IgD-negative memory B cell (primary cell): ENCODE results near the gene MT1B. TPM values are rescaled to one million over a fixed set of nuclear protein-coding genes. Genes with fewer than 3 reads are reported as not detected.
"Not testable (repeated sequence)": the region's sequence is repeated elsewhere in the genome, so short reads cannot be mapped to it uniquely, and the experiment has no call there.

Experiments used
- H3K27ac Mint-ChIP-seq, 3 donors: one replicate each; pipeline ENCODE4 v1.8.0; 2020 to 2022; ENCODE audit warnings: mild to moderate bottlenecking in 3 of 3, mixed read lengths in 3 of 3, moderate library complexity in 1 of 3
- H3K27me3 Mint-ChIP-seq: one replicate; pipeline ENCODE4 v1.8.0; 2021; ENCODE audit warnings: mixed read lengths
- H3K36me3 Mint-ChIP-seq: one replicate; pipeline ENCODE4 v1.8.0; 2020; ENCODE audit warnings: mild to moderate bottlenecking, mixed read lengths
- H3K4me1 Mint-ChIP-seq, 3 donors: one replicate each; pipeline ENCODE4 v1.8.0; 2020 to 2022; ENCODE audit warnings: mixed read lengths in 3 of 3, mild to moderate bottlenecking in 1 of 3
- H3K4me3 Mint-ChIP-seq, 4 donors: one replicate each; pipeline ENCODE4 v1.8.0; 2020 to 2022; ENCODE audit warnings: mild to moderate bottlenecking in 4 of 4, mixed read lengths in 4 of 4, moderate library complexity in 3 of 4
- H3K9me3 Mint-ChIP-seq, 3 donors: one replicate each; pipeline ENCODE4 v1.8.0; 2020 to 2021; ENCODE audit warnings: mixed read lengths in 3 of 3, mild to moderate bottlenecking in 1 of 3
- polyA plus RNA-seq: library from polyadenylated mRNA; unstranded; fragments of 300-500 nt; fragmentation: Illumina TruSeq; gene quantifications from one replicate; pipeline ENCODE4 v1.2.3, GENCODE V29; 2021

The MT1B gene
- polyA plus RNA-seq, 1 donor from 2014 or later: not detected

DNA sequence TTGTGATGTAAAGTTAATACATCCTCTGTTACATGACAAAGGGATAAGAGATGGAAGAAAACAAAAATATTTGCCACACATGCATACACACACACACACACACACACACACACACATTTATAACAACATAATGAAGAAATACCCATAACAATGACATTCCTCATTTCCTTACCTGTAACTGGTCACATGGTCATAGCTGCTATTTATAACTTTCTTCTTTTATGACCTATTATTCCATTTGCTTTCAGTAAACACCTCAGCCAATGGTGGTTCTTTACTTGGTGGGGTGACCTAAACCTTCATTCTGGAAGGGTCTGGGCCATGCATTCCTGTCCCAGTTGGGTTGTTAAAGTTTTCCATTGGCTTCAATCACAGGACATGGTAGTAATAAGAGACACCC, 38.0 kb upstream of the MT1B start:
- Mint-ChIP-seq H3K9me3 (no peaks in the 10 kb centered on the region), H3K27ac (no peak overlapping the region), H3K27me3 (peaks cover 18% of the 10 kb centered on the region), H3K36me3 (no peaks in the 10 kb centered on the region), H3K4me3 (no peak overlapping the region), H3K4me1 (peaks cover 15 to 29% (median 19%) of the 10 kb centered on the region in 3 donors)

DNA sequence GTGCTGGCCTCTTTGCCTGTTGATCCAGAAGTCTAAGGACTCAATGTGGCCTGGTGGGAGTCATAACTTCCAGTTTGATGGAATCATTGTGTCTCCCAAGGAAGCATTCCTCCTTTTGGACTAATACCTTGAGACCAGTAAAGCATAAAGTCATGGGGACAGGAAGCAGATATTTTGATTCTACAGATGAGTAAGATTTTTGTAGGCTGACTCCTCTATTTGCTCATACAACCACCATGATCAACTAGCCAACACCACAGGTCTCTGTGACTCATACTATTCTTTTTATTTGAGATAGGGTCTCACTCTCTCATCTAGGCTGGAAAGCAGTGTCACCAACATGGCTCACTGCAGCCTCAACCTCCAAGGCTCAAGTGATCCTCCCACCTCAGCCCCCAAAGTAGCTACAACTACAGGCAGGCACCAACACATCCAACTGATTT, 37.1 kb upstream of the MT1B start:
- peaks cover 22% of the 10 kb centered on the region for H3K27me3 Mint-ChIP-seq
- no peak overlapping the region for H3K4me3 Mint-ChIP-seq
- H3K4me1 Mint-ChIP-seq: peaks cover 10 to 21% (median 14%) of the 10 kb centered on the region in 3 donors
- H3K9me3 Mint-ChIP-seq: no peaks in the 10 kb centered on the region
- no peak overlapping the region for H3K27ac Mint-ChIP-seq
- H3K36me3 Mint-ChIP-seq: no peaks in the 10 kb centered on the region

- H3K9me3 Mint-ChIP-seq: no peaks in the 10 kb centered on the region
- H3K4me3 Mint-ChIP-seq: no peak overlapping the region
- H3K36me3 Mint-ChIP-seq: peaks cover 1% of the 10 kb centered on the region
- peaks cover 6 to 17% (median 9%) of the 10 kb centered on the region in 3 donors for H3K4me1 Mint-ChIP-seq
- no peak overlapping the region for H3K27ac Mint-ChIP-seq
- H3K27me3 Mint-ChIP-seq: peaks cover 23% of the 10 kb centered on the region
Measured at GRCh38 chr16:56615353-56615752, 36.3 kb upstream of the MT1B start.

DNA sequence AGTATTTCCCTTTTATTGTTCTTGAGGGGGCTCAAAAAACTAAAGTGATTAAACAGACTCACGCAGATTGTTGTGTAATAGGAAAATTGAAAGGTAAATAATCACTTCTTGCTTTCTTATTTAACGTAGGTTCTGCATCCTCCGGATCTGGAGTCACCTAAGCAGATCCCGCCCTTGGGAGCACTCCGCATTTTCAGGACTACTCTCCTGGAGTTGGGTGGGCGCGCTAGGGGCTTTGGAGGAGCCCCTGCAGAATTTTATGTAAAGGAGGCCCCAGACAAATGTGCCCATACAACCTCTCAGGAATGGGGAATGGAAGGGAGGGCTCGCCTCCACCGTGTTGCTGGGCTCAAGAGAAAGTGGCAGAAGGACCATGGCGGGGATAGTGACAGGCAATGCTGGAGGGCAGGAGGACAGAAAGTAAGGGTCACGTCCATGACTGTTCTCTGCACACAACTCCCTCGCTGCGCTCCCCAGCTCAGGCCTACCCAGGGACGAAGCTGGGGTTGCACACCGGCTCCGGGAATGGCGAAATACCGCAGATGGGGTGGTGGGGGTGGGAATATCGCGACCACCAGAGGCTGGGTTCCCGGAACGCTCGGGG, 35.0 kb upstream of the MT1B start:
- H3K9me3 Mint-ChIP-seq: no peaks in the 10 kb centered on the region
- H3K4me1 Mint-ChIP-seq: peaks cover 0 to 7% (median under 1%) of the 10 kb centered on the region in 3 donors
- H3K27me3 Mint-ChIP-seq: peaks cover 25% of the 10 kb centered on the region
- H3K36me3 Mint-ChIP-seq: peaks cover 2% of the 10 kb centered on the region
- H3K4me3 Mint-ChIP-seq: peak overlapping the region in 2 of 4 donors; percentile 41 to 83
- H3K27ac Mint-ChIP-seq: no peak overlapping the region

DNA sequence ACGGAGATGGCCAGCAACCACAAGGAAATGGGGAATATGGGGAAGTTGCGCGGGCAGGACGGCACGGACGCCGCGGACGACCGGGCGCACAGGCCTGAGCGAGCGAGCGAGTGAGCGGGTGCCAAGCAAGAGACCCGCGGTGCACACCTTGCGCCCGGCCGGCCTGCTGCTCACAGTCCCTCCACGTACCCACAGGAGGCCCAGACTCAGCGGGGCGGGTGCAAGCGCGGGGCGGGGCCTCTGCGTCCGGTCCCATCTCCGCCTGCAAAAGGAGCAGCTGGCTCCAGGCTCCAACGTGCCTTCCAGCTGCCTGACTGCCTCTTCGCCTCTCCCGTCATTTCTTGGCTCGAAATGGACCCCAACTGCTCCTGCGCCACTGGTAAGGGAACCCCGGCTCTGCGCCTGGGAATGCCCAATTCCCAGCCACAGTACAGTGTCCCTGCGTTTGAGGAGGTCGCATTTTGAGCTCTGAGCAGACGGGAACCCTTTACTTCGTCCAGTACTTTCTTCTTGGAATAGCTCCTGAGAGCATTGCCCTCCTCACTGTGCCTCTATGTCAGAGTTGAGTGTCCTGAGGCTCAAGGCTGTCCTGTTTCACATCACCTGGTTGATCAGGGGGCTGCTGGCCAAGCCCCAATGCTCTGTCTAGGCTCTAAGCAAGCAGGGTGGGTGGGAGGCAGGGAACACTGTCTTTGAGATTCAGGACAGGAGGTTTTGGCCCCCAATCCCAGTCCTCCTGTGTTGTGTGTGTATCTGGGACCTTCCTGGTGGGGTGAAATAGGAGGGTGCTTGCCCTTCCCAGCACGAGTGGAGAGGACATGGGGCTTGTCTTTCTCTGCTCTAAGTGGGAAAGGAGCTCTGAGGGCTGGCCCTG, 34.2 kb upstream of the MT1B start:
- Mint-ChIP-seq H3K9me3 (no peaks in the 10 kb centered on the region), H3K27ac (no peak overlapping the region), H3K4me1 (peaks cover 0 to 7% (median 2%) of the 10 kb centered on the region in 3 donors), H3K4me3 (peak overlapping the region in 3 of 4 donors; percentile 41 to 83 (median 74)), H3K36me3 (peaks cover 3% of the 10 kb centered on the region), H3K27me3 (peaks cover 25% of the 10 kb centered on the region)

DNA sequence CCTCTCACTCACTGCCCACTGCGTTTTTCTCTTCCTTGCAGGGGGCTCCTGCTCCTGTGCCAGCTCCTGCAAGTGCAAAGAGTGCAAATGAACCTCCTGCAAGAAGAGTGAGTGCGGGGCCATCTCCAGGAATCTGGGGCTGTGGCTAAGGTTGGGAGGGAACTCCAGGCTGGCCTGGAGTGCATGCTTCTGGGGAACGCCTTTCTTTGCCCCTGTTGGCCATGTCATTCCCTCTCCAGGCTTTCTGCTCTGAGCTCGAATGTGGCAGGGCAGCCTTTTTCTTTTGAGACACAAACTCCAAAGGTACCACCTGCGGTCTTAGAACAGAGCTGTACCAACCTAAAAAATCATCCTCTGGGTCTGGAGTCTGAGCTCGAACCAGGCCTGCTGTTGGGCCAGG, 33.5 kb upstream of the MT1B start:
- Mint-ChIP-seq H3K9me3 (no peaks in the 10 kb centered on the region), H3K27me3 (peaks cover 25% of the 10 kb centered on the region), H3K27ac (no peak overlapping the region), H3K4me1 (peaks cover 0 to 7% (median 2%) of the 10 kb centered on the region in 3 donors), H3K36me3 (peaks cover 3% of the 10 kb centered on the region), H3K4me3 (peak overlapping the region in 1 of 4 donors; percentile 39)

DNA sequence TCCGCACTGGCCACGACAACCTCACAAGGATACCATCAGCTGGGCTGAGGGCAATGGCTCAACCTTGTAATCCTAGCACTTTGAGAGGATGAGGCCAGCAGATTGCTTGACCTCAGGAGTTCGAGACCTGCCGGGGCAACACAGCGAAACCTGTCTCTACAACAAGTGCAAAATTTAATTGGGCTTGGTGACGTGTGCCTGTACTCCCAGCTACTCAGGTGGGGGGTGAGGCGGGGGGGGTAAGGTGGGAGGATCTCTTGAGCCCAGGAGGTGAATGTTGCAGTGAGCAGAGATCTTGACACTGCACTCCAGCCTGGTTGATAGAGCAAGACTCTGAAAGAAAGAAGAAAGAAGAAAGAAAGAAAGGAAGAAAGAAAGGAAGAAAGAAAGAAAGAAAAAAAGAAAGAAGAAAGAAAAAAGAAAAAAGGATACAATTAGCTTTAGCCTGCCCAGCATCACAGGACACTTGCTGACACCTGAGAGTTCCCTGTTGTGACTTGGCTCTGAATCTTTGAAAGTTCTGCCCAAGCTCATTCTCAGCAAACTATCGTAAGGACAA, 31.3 kb upstream of the MT1B start:
- Mint-ChIP-seq H3K36me3 (peaks cover 3% of the 10 kb centered on the region), H3K27me3 (peaks cover 39% of the 10 kb centered on the region), H3K27ac (peak overlapping the region in 1 of 3 donors; percentile 60), H3K4me3 (no peak overlapping the region), H3K4me1 (peaks cover 0 to 12% (median 7%) of the 10 kb centered on the region in 3 donors), H3K9me3 (no peaks in the 10 kb centered on the region)

DNA sequence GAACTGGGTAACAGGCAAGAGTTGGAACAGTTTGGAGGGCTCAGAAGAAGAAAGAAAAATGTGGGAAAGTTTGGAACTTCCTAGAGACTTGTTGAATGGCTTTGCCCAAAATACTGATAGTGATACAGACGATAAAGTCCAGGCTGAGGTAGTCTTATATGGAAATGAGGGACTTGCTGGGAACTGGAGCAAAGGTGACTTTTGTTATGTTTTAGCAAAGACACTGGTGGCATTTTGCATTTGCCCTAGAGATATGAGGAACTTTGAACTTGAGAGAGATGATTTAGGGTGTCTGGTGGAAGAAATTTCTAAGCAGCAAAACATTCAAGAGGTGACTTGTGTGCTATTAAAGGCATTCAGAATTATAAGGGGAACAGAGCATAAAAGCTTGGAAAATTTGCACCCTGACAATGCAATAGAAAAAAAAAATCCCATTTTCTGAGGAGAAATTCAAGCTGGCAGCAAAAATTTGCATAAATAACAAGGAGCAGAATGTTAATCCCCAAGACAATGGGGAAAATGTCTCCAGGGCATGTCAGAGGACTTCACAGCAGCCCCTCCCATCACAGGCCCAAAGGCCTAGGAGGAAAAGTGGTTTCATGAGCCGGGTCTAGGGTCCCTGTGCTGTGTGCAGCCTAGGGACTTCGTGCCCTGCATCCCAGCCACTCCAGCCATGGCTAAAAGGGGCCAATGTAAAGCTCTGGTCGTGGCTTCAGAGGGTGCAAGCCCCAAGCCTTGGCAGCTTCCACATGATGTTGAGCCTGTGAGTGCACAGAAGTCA, 29.8 kb upstream of the MT1B start:
- Mint-ChIP-seq H3K4me1 (peaks cover 0 to 13% (median 10%) of the 10 kb centered on the region in 3 donors), H3K27me3 (peaks cover 45% of the 10 kb centered on the region)
- H3K4me3 Mint-ChIP-seq, H3K9me3 Mint-ChIP-seq, H3K36me3 Mint-ChIP-seq, H3K27ac Mint-ChIP-seq: not testable (repeated sequence)

DNA sequence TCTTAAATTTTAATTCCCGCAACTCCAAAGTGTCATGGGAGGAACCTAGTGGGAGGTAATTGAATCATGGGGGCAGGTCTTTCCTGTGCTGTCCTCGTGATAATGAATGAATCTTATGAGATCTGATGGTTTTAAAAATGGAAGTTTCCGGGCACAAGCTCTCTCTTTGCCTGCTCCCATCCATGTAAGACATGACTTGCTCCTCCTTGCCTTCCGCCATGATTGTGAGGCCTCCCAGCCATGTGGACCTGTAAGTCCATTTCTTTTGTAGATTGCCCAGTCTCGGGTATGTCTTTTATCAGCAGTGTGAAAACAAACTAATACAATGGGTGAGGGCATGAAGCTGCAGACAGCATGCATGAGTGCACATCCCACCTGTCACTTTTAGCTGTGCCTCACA, 28.5 kb upstream of the MT1B start:
- not testable (repeated sequence) for H3K27ac Mint-ChIP-seq, H3K4me3 Mint-ChIP-seq, H3K4me1 Mint-ChIP-seq, H3K36me3 Mint-ChIP-seq, H3K9me3 Mint-ChIP-seq
- H3K27me3 Mint-ChIP-seq: peaks cover 37% of the 10 kb centered on the region

DNA sequence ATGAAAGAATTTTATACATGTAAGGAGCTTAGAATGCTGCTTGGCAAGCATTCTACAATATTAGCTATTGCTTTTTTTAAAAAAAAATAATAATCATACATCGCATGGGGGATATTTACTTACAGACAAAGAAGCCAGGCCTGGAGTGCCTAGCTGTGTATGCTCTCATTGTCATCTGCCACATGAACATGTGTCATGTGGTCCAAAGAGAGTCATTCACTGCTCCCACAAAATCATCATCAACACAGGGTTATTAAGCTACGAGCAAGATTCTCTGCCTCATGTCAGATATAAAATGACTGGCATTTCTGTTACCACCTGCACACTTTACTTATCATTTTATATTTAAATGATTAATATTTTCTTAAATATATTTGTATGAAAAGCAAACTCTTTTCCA, 28.0 kb upstream of the MT1B start:
- Mint-ChIP-seq H3K4me1 (peaks cover 0 to 10% (median 8%) of the 10 kb centered on the region in 3 donors), H3K36me3 (peaks cover 3% of the 10 kb centered on the region), H3K4me3 (no peak overlapping the region), H3K27ac (no peak overlapping the region), H3K27me3 (peaks cover 33% of the 10 kb centered on the region), H3K9me3 (no peaks in the 10 kb centered on the region)

GRCh38 chr16:56625140-56625942, 26.3 kb upstream of the MT1B start, which contains the start of gene MT1E:
MT1E (plus strand) TSS chr16:56625781; CDS start chr16:56625852, 71 bp downstream.
- Mint-ChIP-seq H3K27ac (peak within 1 kb of the TSS in 1 of 3 donors; percentile 48), H3K4me1 (peaks cover 5 to 14% (median 14%) of the 10 kb centered on the region in 3 donors), H3K9me3 (no peaks in the 10 kb centered on the region), H3K27me3 (peaks cover 29% of the 10 kb centered on the region), H3K4me3 (peak within 1 kb of the TSS; percentile 45 to 91 (median 82)), H3K36me3 (peaks cover 2% of the 10 kb centered on the region)

DNA sequence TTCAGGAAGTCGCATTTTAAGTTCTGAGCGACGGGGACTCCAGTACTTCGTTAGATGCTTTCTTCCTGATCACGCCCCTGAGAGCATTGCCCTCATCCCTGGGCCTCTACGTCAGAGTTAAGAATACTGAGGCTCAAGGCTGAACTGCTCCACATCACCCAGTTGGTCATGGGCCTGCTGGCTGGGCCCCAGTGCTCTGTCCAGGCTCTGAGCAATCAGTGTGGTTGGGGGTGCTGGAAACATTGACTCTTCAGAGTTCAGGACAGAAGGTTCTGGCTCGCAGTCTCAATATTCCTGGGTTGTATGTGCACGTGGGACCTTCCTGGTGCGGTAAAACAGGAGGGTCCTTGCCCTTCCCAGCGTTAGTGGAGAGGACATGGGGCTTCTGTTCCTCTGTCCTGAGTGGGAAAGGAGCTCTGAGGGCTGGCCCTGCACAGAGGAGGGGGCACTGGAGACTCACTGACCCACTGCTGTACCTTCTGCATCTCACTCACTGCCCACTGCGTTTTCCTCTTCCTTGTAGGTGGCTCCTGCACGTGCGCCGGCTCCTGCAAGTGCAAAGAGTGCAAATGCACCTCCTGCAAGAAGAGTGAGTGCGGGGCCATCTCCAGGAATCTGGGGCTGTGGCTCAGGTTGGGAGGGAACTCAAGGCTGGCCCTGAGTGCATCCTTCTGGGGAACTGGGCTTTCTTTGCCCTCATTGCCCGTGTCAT, 25.6 kb upstream of the MT1B start:
- Mint-ChIP-seq H3K36me3 (peaks cover 2% of the 10 kb centered on the region), H3K4me1 (peaks cover 6 to 16% (median 14%) of the 10 kb centered on the region in 3 donors), H3K9me3 (no peaks in the 10 kb centered on the region), H3K27me3 (peaks cover 29% of the 10 kb centered on the region), H3K27ac (no peak overlapping the region), H3K4me3 (peak overlapping the region; percentile 45 to 91 (median 78))

GRCh38 chr16:56626685-56627084, 25.0 kb upstream of the MT1B start:
- Mint-ChIP-seq H3K9me3 (no peaks in the 10 kb centered on the region), H3K4me3 (no peak overlapping the region)

More at GRCh38 chr16:56626685-56627084, 25.0 kb upstream of the MT1B start:
- Mint-ChIP-seq H3K27ac (no peak overlapping the region), H3K4me1 (peaks cover 6 to 16% (median 14%) of the 10 kb centered on the region in 3 donors), H3K36me3 (peaks cover 1% of the 10 kb centered on the region), H3K27me3 (peaks cover 30% of the 10 kb centered on the region)
